Measurements from ENCODE around the gene NUB1.
A peak's percentile ranks its signal among the peaks of the same experiment; 100 is the strongest.

The NUB1 gene

GRCh38 chr7:151315038-151315655 lies 26.5 kb upstream of the NUB1 start:
- DNase-seq = peak; percentile 51

GRCh38 chr7:151316896-151317295 lies 24.7 kb upstream of the NUB1 start:
- DNase-seq = no peak

- no peak for DNase-seq
These were observed 23.7 kb upstream of the NUB1 start for GRCh38 chr7:151317936-151318335.

GRCh38 chr7:151319189-151319588 lies 22.4 kb upstream of the NUB1 start:
- no peak for DNase-seq

GRCh38 chr7:151320263-151320845 lies 21.3 kb upstream of the NUB1 start:
- no peak for DNase-seq

GRCh38 chr7:151321341-151321740 lies 20.3 kb upstream of the NUB1 start:
- DNase-seq = no peak

GRCh38 chr7:151322906-151323305 lies 18.7 kb upstream of the NUB1 start:
- DNase-seq = no peak

GRCh38 chr7:151327022-151327421 lies 14.6 kb upstream of the NUB1 start:
- DNase-seq = no peak

GRCh38 chr7:151327659-151328058 lies 14.0 kb upstream of the NUB1 start:
- peak; percentile 33 for DNase-seq

GRCh38 chr7:151330181-151330580 lies 11.4 kb upstream of the NUB1 start:
- no peak for DNase-seq

- no peak for DNase-seq
These were observed 11.0 kb upstream of the NUB1 start for GRCh38 chr7:151330661-151331060.

- no peak for DNase-seq
These were observed 7.0 kb upstream of the NUB1 start for GRCh38 chr7:151334628-151335027.

- DNase-seq = no peak
These were observed 5.4 kb upstream of the NUB1 start for GRCh38 chr7:151336027-151336708.

- DNase-seq = no peak
These were observed 4.3 kb upstream of the NUB1 start for GRCh38 chr7:151337346-151337745.

GRCh38 chr7:151338809-151339208 lies 2.8 kb upstream of the NUB1 start:
- DNase-seq = no peak

GRCh38 chr7:151339651-151340382 lies 1.8 kb upstream of the NUB1 start:
- DNase-seq = no peak

- no peak for DNase-seq
These were observed 737 bp upstream of the NUB1 start for GRCh38 chr7:151340794-151341356.

- DNase-seq = no peak
These were observed 562 bp downstream of the NUB1 start for GRCh38 chr7:151342102-151342646.

GRCh38 chr7:151342811-151343210 lies 1.2 kb downstream of the NUB1 start:
- no peak for DNase-seq

- DNase-seq = no peak
These were observed 1.9 kb downstream of the NUB1 start for GRCh38 chr7:151343516-151343915.

- DNase-seq = no peak
These were observed 4.2 kb downstream of the NUB1 start for GRCh38 chr7:151345576-151346469.

- no peak for DNase-seq
These were observed 4.8 kb downstream of the NUB1 start for GRCh38 chr7:151346470-151346769.
